OCI-LY1 (cell line): Measurements from ENCODE around the gene NFIX.

Experiments used
- H2AFZ ChIP-seq: fragments of 200-600 bp; sonication (generic), shearing (Covaris generic); 2 replicates; pipeline ENCODE4 v1.6.0; 2014; ENCODE audit warnings: antibody characterized with exemption, mild to moderate bottlenecking, low read length
- H3F3A ChIP-seq: fragments of 200-600 bp; sonication (generic), shearing (Covaris generic); 2 replicates; pipeline ENCODE4 v1.6.0; 2014; ENCODE audit warnings: mild to moderate bottlenecking, antibody characterized with exemption, low read length, moderate library complexity; ENCODE audit not compliant: insufficient read depth
- H3K27ac ChIP-seq: fragments of 200-600 bp; sonication (generic); 2 replicates; pipeline ENCODE4 v1.5.1; 2014; ENCODE audit warnings: low read length, mixed run types, mild to moderate bottlenecking, low read depth; ENCODE audit not compliant: poor library complexity, severe bottlenecking
- H3K27me3 ChIP-seq: fragments of 200-600 bp; sonication (generic); 2 replicates; pipeline ENCODE4 v1.6.0; 2014; ENCODE audit warnings: antibody characterized with exemption, mild to moderate bottlenecking, low read length, moderate library complexity; ENCODE audit not compliant: insufficient read depth
- H3K36me3 ChIP-seq: fragments of 200-600 bp; sonication (generic); 2 replicates; pipeline ENCODE4 v1.6.1; 2014; ENCODE audit warnings: mild to moderate bottlenecking, antibody characterized with exemption, low read length, moderate library complexity, mixed read lengths; ENCODE audit not compliant: insufficient read depth
- H3K4me1 ChIP-seq: fragments of 200-600 bp; sonication (generic); 2 replicates; pipeline ENCODE4 v1.5.1; 2014; ENCODE audit warnings: mild to moderate bottlenecking, low read length, moderate library complexity; ENCODE audit not compliant: insufficient read depth, severe bottlenecking
- H3K4me2 ChIP-seq: fragments of 200-600 bp; sonication (generic), shearing (Covaris generic); 2 replicates; pipeline ENCODE4 v1.6.1; 2014; ENCODE audit warnings: low read length
- H3K4me3 ChIP-seq: fragments of 200-600 bp; sonication (generic); 2 replicates; pipeline ENCODE4 v1.5.1; 2014; ENCODE audit warnings: low read length, low read depth, mild to moderate bottlenecking, mixed read lengths; ENCODE audit not compliant: poor library complexity, severe bottlenecking
- H3K79me2 ChIP-seq: fragments of 200-600 bp; shearing (Covaris generic); 2 replicates; pipeline ENCODE4 v1.6.1; 2016; ENCODE audit warnings: mixed run types, low read length, mixed read lengths; ENCODE audit not compliant: insufficient read depth
- H3K9ac ChIP-seq: fragments of 200-600 bp; sonication (generic), shearing (Covaris generic); 2 replicates; pipeline ENCODE4 v1.6.1; 2014; ENCODE audit warnings: mild to moderate bottlenecking, low read length, mixed read lengths
- H3K9me2 ChIP-seq: fragments of 200-600 bp; sonication (generic), shearing (Covaris generic); 2 replicates; pipeline ENCODE4 v1.6.1; 2014; ENCODE audit warnings: low read depth, mild to moderate bottlenecking, low read length, mixed read lengths
- H3K9me3 ChIP-seq: fragments of 200-600 bp; shearing (Covaris generic); 2 replicates; pipeline ENCODE4 v1.6.1; 2014; ENCODE audit warnings: low read length, mixed read lengths
- H4K20me1 ChIP-seq: fragments of 200-600 bp; sonication (generic), shearing (Covaris generic); 2 replicates; pipeline ENCODE4 v1.6.0; 2016; ENCODE audit warnings: mild to moderate bottlenecking, low read length; ENCODE audit not compliant: insufficient read depth
- EZH2 ChIP-seq: fragments of 200-600 bp; sonication (generic), shearing (Covaris generic); IDR thresholded peaks from 2 replicates; pipeline ENCODE4 v1.8.0; 2017; ENCODE audit warnings: borderline replicate concordance, mixed run types, mild to moderate bottlenecking, antibody characterized with exemption, low read length, moderate library complexity, mixed read lengths
- TF ChIP-seq, protein P1 (sequence below): fragments of 200-600 bp; sonication (generic), shearing (Covaris generic); IDR thresholded peaks from 2 replicates; pipeline ENCODE4 v1.5.1; 2017; ENCODE audit warnings: mild to moderate bottlenecking, antibody characterized with exemption, low read length, moderate library complexity, mixed read lengths

The NFIX gene

DNA sequence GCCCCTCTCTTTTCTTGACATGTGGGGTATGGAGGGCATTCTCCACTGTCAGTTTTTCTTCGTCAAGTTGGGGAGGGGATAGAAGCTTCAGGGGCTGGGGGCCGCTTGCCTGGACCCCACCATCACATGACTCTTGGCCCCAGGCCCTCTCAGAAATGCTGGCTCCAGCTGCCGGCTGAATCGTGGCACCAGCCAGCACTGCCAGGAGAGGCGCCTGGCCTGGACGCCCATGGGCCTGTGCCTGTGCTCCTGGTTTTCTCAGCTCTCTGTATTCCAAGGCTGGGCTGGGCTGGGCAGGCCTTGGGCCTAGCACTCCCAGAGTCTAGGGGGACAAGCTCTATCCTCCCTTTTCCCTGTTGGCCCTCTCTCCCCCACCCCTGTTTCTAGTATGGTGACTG, 68.8 kb downstream of the NFIX start:
- no peak overlapping the region for H3K9ac ChIP-seq
- no peaks in the 10 kb centered on the region for H3K9me2 ChIP-seq
- H3K4me3 ChIP-seq, result no peak overlapping the region
- no peak overlapping the region for H3K4me2 ChIP-seq
- H3K27ac ChIP-seq, result no peak overlapping the region
- H4K20me1 ChIP-seq, result no peaks in the 10 kb centered on the region
- no peak overlapping the region for H2AFZ ChIP-seq
- no peaks in the 10 kb centered on the region for H3F3A ChIP-seq
- TF ChIP-seq, protein P1, sequence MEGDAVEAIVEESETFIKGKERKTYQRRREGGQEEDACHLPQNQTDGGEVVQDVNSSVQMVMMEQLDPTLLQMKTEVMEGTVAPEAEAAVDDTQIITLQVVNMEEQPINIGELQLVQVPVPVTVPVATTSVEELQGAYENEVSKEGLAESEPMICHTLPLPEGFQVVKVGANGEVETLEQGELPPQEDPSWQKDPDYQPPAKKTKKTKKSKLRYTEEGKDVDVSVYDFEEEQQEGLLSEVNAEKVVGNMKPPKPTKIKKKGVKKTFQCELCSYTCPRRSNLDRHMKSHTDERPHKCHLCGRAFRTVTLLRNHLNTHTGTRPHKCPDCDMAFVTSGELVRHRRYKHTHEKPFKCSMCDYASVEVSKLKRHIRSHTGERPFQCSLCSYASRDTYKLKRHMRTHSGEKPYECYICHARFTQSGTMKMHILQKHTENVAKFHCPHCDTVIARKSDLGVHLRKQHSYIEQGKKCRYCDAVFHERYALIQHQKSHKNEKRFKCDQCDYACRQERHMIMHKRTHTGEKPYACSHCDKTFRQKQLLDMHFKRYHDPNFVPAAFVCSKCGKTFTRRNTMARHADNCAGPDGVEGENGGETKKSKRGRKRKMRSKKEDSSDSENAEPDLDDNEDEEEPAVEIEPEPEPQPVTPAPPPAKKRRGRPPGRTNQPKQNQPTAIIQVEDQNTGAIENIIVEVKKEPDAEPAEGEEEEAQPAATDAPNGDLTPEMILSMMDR, result no peak
- TF ChIP-seq EZH2, result no peak
- no peaks in the 10 kb centered on the region for H3K9me3 ChIP-seq
- no peaks in the 10 kb centered on the region for H3K36me3 ChIP-seq
- no peaks in the 10 kb centered on the region for H3K4me1 ChIP-seq
- no peaks in the 10 kb centered on the region for H3K79me2 ChIP-seq
- H3K27me3 ChIP-seq, result peaks cover under 1% of the 10 kb centered on the region; the same call in 1 of the 2 replicates

DNA sequence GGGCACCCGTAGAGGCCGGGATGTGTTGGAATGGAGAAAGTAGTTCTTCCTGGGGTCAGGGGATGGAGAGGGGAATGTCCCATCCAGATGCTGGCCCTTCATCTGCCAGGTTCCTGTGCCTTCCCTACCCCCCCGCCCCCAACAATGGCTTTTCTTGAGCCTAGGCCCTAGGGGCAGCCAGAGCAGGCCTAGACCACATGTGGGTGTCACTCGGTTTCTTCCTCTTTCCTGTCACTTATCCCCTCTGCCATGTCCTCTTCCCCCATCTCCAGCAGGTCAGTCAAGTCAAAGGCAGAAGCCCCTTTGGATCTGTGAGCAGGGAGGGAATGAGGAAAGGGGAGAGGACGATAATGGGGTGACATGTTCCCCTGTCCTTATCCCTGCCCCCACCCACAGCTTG, 71.0 kb downstream of the NFIX start:
- Histone ChIP-seq H3K36me3 (no peaks in the 10 kb centered on the region), H3K4me3 (no peak overlapping the region), H3K4me1 (peaks cover 3% of the 10 kb centered on the region), H4K20me1 (no peaks in the 10 kb centered on the region), H3K9me2 (no peaks in the 10 kb centered on the region), H3K9me3 (no peaks in the 10 kb centered on the region), H3F3A (no peaks in the 10 kb centered on the region), H3K4me2 (no peak overlapping the region), H3K79me2 (no peaks in the 10 kb centered on the region), H3K27me3 (peaks cover 10% of the 10 kb centered on the region; the same call in 1 of the 2 replicates), H2AFZ (no peak overlapping the region), H3K9ac (no peak overlapping the region), H3K27ac (no peak overlapping the region)
- TF ChIP-seq, protein P1, result no peak
- TF ChIP-seq EZH2, result no peak

DNA sequence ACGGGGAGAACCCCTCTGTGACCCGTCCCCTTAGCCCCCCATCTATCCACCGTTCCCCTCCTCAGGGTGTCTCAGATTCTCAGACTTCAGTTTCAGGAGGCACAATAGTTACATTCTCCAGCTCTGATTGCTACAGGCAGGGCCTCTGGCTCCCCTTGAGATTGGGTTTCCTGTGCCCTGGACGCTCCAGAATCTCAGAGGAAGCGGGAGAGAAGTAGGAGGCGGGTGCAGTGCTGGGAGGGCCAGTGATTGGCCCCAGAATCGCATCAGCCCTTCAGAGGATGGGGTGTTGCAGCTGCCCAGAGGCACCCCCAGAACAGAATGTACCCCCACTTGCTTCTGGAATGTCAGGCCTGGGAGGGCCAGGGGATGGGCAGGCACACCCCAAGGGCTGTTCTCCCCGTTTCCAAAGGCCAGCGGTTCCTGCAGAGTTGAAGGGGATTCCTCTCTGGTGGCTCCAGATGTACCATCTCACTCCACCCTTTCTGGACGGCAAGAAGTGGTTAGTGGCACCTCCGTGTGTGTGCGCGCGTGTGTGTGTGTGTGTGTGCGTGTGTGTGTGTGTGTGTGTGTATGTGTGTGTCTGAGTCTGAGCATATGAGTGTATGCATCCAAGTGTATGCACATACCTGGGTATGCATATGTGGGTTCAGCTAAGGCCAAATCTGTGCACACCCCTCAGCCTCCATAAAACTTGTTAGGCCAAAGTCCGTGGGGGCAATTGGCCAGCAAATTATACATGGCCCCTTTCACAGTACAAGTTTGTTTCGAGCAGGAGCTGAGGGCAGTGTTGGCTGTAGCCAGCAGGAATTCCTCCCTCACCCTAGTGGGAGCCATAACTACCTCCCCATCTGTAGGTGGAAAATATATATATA, 71.9 kb downstream of the NFIX start:
- no peak overlapping the region for H3K9ac ChIP-seq
- H3K36me3 ChIP-seq, result no peaks in the 10 kb centered on the region
- no peaks in the 10 kb centered on the region for H3K9me2 ChIP-seq
- no peak overlapping the region for H3K4me3 ChIP-seq
- no peak for TF ChIP-seq EZH2
- TF ChIP-seq, protein P1, result no peak
- H4K20me1 ChIP-seq, result no peaks in the 10 kb centered on the region
- no peaks in the 10 kb centered on the region for H3F3A ChIP-seq
- peaks cover 17% of the 10 kb centered on the region; the same call in 1 of the 2 replicates for H3K27me3 ChIP-seq
- H2AFZ ChIP-seq, result no peak overlapping the region
- no peak overlapping the region for H3K4me2 ChIP-seq
- no peaks in the 10 kb centered on the region for H3K79me2 ChIP-seq
- H3K9me3 ChIP-seq, result no peaks in the 10 kb centered on the region
- peaks cover 3% of the 10 kb centered on the region for H3K4me1 ChIP-seq
- no peak overlapping the region for H3K27ac ChIP-seq
